ENCODE measurements around the gene NEGR1.

DNA sequence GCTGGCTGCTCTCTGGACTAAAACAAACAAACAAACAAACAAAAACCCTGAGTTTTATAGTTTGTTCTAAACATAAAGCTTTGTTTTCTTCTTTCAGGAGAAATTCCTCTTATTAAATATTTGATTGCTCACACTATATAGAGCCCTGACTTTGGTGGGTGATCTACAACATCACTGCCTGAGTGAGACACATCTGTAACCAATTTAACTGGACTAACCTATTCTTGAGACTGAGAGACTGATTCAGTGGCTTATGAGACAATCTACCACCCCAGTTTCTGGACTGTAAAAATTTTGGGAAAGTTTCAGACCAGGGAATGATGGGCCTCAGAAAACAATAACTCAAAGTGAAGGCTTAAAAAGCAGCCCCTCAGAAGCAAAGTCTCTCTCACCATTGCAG, 537.0 kb downstream of the NEGR1 start:
- TF ChIP-seq, protein P1, sequence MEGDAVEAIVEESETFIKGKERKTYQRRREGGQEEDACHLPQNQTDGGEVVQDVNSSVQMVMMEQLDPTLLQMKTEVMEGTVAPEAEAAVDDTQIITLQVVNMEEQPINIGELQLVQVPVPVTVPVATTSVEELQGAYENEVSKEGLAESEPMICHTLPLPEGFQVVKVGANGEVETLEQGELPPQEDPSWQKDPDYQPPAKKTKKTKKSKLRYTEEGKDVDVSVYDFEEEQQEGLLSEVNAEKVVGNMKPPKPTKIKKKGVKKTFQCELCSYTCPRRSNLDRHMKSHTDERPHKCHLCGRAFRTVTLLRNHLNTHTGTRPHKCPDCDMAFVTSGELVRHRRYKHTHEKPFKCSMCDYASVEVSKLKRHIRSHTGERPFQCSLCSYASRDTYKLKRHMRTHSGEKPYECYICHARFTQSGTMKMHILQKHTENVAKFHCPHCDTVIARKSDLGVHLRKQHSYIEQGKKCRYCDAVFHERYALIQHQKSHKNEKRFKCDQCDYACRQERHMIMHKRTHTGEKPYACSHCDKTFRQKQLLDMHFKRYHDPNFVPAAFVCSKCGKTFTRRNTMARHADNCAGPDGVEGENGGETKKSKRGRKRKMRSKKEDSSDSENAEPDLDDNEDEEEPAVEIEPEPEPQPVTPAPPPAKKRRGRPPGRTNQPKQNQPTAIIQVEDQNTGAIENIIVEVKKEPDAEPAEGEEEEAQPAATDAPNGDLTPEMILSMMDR (conservative IDR thresholded peaks at IDR 0.05), result no peak
- TF ChIP-seq EZH2 (IDR thresholded peaks at IDR 0.05; ENCODE audit: low read depth), result no peak

Data from PC-9 (cell line).